GM23338 (cell line): ENCODE results near the gene RNF128. TPM values are rescaled to one million over a fixed set of nuclear protein-coding genes. Genes with fewer than 3 reads are reported as not detected.
"Not testable (repeated sequence)": the region's sequence is repeated elsewhere in the genome, so short reads cannot be mapped to it uniquely, and the experiment has no call there.

ENCODE experiments used
- ATAC-seq: fragments of 200-7000 bp; cut with Tn5 transposase; 3 replicates; pipeline ENCODE4 v1.9.1; 2020
- DNase-seq: peaks from one replicate; pipeline ENCODE4 v3.0.0-alpha.2; 2015; ENCODE audit warnings: low spot score
- H2AFZ ChIP-seq: fragments of 200-600 bp; sonication (generic); 2 replicates; pipeline ENCODE4 v1.8.0; 2016; ENCODE audit warnings: antibody characterized with exemption, mild to moderate bottlenecking, moderate library complexity
- H3F3A ChIP-seq: fragments of 200-600 bp; sonication (generic); replicated peaks from 2 replicates; pipeline ENCODE4 v1.8.0; 2017; ENCODE audit warnings: antibody characterized with exemption, mixed run types, low read depth
- H3K27ac ChIP-seq: fragments of 200-600 bp; sonication (generic); 2 replicates; pipeline ENCODE4 v1.6.1; 2016; ENCODE audit warnings: low read depth
- H3K27me3 ChIP-seq: fragments of 200-600 bp; sonication (generic); 2 replicates; pipeline ENCODE4 v1.8.0; 2016; ENCODE audit warnings: mild to moderate bottlenecking, mixed run types, moderate library complexity; ENCODE audit not compliant: insufficient read depth
- H3K36me3 ChIP-seq: fragments of 200-600 bp; sonication (generic); 2 replicates; pipeline ENCODE4 v1.8.0; 2016; ENCODE audit warnings: mild to moderate bottlenecking; ENCODE audit not compliant: insufficient read depth
- H3K4me1 ChIP-seq: fragments of 200-600 bp; sonication (generic); 2 replicates; pipeline ENCODE4 v1.8.0; 2016; ENCODE audit warnings: mild to moderate bottlenecking, moderate library complexity; ENCODE audit not compliant: insufficient read depth
- H3K4me2 ChIP-seq: fragments of 200-600 bp; sonication (generic); 2 replicates; pipeline ENCODE4 v1.7.1; 2017; ENCODE audit warnings: mixed run types
- H3K4me3 ChIP-seq: fragments of 200-600 bp; sonication (generic); 2 replicates; pipeline ENCODE4 v1.6.1; 2016; ENCODE audit warnings: mixed run types
- H3K79me2 ChIP-seq: fragments of 200-600 bp; sonication (generic); replicated peaks from 2 replicates; pipeline ENCODE4 v1.8.0; 2017; ENCODE audit warnings: mild to moderate bottlenecking; ENCODE audit not compliant: insufficient read depth
- H3K9me2 ChIP-seq: fragments of 200-600 bp; sonication (generic); 2 replicates; pipeline ENCODE4 v1.8.0; 2017; ENCODE audit not compliant: insufficient read depth
- H4K20me1 ChIP-seq: fragments of 200-600 bp; sonication (generic); replicated peaks from 2 replicates; pipeline ENCODE4 v1.8.0; 2017; ENCODE audit warnings: mild to moderate bottlenecking; ENCODE audit not compliant: insufficient read depth
- H3K27ac Mint-ChIP-seq: 2 replicates; pipeline ENCODE4 v1.8.0; 2020; ENCODE audit warnings: inconsistent platforms, mild to moderate bottlenecking, moderate library complexity, mixed read lengths
- H3K27me3 Mint-ChIP-seq: 3 replicates; pipeline ENCODE4 v1.8.0; 2022; ENCODE audit warnings: low read depth, mild to moderate bottlenecking, moderate library complexity, mixed read lengths, inconsistent platforms; ENCODE audit not compliant: insufficient read depth, poor library complexity
- H3K36me3 Mint-ChIP-seq: 3 replicates; pipeline ENCODE4 v1.8.0; 2021; ENCODE audit warnings: low read depth, mild to moderate bottlenecking, inconsistent platforms, moderate library complexity, mixed read lengths
- H3K4me1 Mint-ChIP-seq: 3 replicates; pipeline ENCODE4 v1.8.0; 2020; ENCODE audit warnings: mild to moderate bottlenecking, inconsistent platforms, mixed read lengths
- H3K4me3 Mint-ChIP-seq: 3 replicates; pipeline ENCODE4 v1.8.0; 2021; ENCODE audit warnings: moderate library complexity, mild to moderate bottlenecking, inconsistent platforms, mixed read lengths
- H3K9me3 Mint-ChIP-seq: 3 replicates; pipeline ENCODE4 v1.8.0; 2020; ENCODE audit warnings: moderate library complexity, mild to moderate bottlenecking, inconsistent platforms, mixed read lengths
- polyA plus RNA-seq: library from polyadenylated mRNA; unstranded; fragments of >200 nt; fragmentation: Nextera tagmentation; extraction: Ambion mirVana; gene quantifications from 2 replicates; pipeline ENCODE4 v1.2.1, GENCODE V29; 2016
- total RNA-seq: library from RNA; depleted of rRNA; stranded (reverse); fragments of >200 nt; shearing (Covaris generic); gene quantifications from 2 replicates; pipeline ENCODE4 v1.2.3, GENCODE V29; 2014; rRNA removed

RNF128 gene
- total and polyA plus RNA-seq, 2 experiments from 2014 or later, result 1.2 to 3.2 TPM

DNA sequence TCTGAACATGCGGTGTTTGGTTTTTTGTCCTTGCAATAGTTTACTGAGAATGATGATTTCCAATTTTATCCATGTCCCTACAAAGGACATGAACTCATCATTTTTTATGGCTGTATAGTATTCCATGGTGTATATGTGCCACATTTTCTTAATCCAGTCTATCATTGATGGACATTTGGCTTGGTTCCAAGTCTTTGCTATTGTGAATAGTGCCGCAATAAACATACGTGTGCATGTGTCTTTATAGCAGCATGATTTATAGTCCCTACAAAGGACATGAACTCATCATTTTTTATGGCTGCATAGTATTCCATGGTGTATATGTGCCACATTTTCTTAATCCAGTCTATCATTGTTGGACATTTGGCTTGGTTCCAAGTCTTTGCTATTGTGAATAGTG lies 87.6 kb downstream of the RNF128 start:
- H3F3A ChIP-seq, H3K4me3 ChIP-seq, H3K27ac Mint-ChIP-seq, H3K36me3 Mint-ChIP-seq, H4K20me1 ChIP-seq, H3K27me3 Mint-ChIP-seq, H3K4me2 ChIP-seq, H3K4me1 ChIP-seq, ATAC-seq, H2AFZ ChIP-seq, H3K36me3 ChIP-seq, DNase-seq, H3K79me2 ChIP-seq, H3K4me3 Mint-ChIP-seq, H3K9me3 Mint-ChIP-seq, H3K27me3 ChIP-seq, H3K9me2 ChIP-seq, H3K4me1 Mint-ChIP-seq, H3K27ac ChIP-seq: not testable (repeated sequence)

Other genes starting within 250 kb of the RNF128 start
- 2.8 and 6.7 TPM in 2 replicates for gene RADX, start 114.7 kb upstream of the RNF128 start, total RNA-seq
- gene RADX, start 114.7 kb upstream of the RNF128 start, polyA plus RNA-seq, result 1.7 and 1.9 TPM in 2 replicates
- gene TBC1D8B, start 76.0 kb downstream of the RNF128 start, total RNA-seq, result 6.5 and 7.6 TPM in 2 replicates
- 4.0 and 5.5 TPM in 2 replicates for gene TBC1D8B, start 76.0 kb downstream of the RNF128 start, polyA plus RNA-seq
- gene RIPPLY1, start 176.6 kb downstream of the RNF128 start, total RNA-seq, result not detected in 2 replicates
- gene RIPPLY1, start 176.6 kb downstream of the RNF128 start, polyA plus RNA-seq, result not detected in 2 replicates
- not detected in 2 replicates for gene CLDN2, start 193.7 kb downstream of the RNF128 start, total RNA-seq
- gene CLDN2, start 193.7 kb downstream of the RNF128 start, polyA plus RNA-seq, result not detected in 2 replicates